Testis (tissue), 3 donors: ENCODE results near the gene TUBA4B. TPM values are rescaled to one million over a fixed set of nuclear protein-coding genes. Genes with fewer than 3 reads are reported as not detected.
"Not testable (repeated sequence)": the region's sequence is repeated elsewhere in the genome, so short reads cannot be mapped to it uniquely, and the experiment has no call there.

ENCODE experiments used
- DNase-seq: peaks from one replicate; pipeline ENCODE4 v3.0.0-alpha.2; 2019
- H3K27ac ChIP-seq, 2 donors: fragments of 200-600 bp; sonication (generic); one replicate each; pipeline ENCODE4 v1.5.1; 2019
- H3K27me3 ChIP-seq: fragments of 200-600 bp; sonication (generic); one replicate; pipeline ENCODE4 v1.5.1; 2019
- H3K36me3 ChIP-seq: fragments of 200-600 bp; sonication (generic); one replicate; pipeline ENCODE4 v1.5.1; 2017; ENCODE audit warnings: low read depth; ENCODE audit errors: missing control alignments
- H3K4me1 ChIP-seq: fragments of 200-600 bp; sonication (generic); one replicate; pipeline ENCODE4 v1.5.1; 2019
- H3K4me3 ChIP-seq, 2 donors: fragments of 200-600 bp; sonication (generic); one replicate each; pipeline ENCODE4 v1.5.1; 2017 to 2019
- H3K9me3 ChIP-seq: fragments of 200-600 bp; sonication (generic); one replicate; pipeline ENCODE4 v1.5.1; 2017
- POLR2A ChIP-seq: fragments of 450-650 bp; IDR thresholded peaks from one replicate; pipeline ENCODE4 v1.6.1; 2017; ENCODE audit warnings: antibody characterized with exemption, mild to moderate bottlenecking, moderate library complexity
- WGBS, 2 donors: methylation state at CpG; one replicate each; pipeline ENCODE4 v1.1.5; 2018; 5-methylcytosine and 5-hydroxymethylcytosine counted together
- intact Hi-C: fragments of 100-400 bp; cut with DNase I; formaldehyde crosslinking; loops from one replicate; pipeline ENCODE4 v1.15.1; 2023; ENCODE audit warnings: low total_unique reads
- microRNA counts, 2 donors: library from miRNA; unstranded; fragments of <30 nt; microRNA quantifications; one replicate each; lab custom pipeline; 2016
- microRNA-seq, 2 donors: library from miRNA; unstranded; fragments of <30 nt; microRNA quantifications; one replicate each; pipeline ENCODE4, GENCODE V29; 2016; ENCODE audit warnings: borderline number of aligned reads in 2 of 2, borderline replicate concordance in 1 of 2
- polyA plus RNA-seq: library from polyadenylated mRNA; stranded (reverse); fragments of 350-450 nt; fragmentation: Illumina TruSeq; extraction: RNeasy Lipid Tissue Mini Kit (QIAGEN cat#74804); gene quantifications from one replicate; pipeline ENCODE4 v1.2.3, GENCODE V29; 2014; ENCODE audit warnings: low read depth, low replicate concordance; ENCODE audit not compliant: insufficient read depth
- small RNA-seq, 2 donors: library from RNA; depleted of rRNA; stranded (forward); fragments of <200 nt; gene quantifications; one replicate each; pipeline ENCODE3, GENCODE V24; 2016
- total RNA-seq, 2 donors: library from RNA; depleted of rRNA; stranded (reverse); fragments of >200 nt; gene quantifications; one replicate each; pipeline ENCODE4 v1.2.3, GENCODE V29; 2016
- TF ChIP-seq, protein P1 (sequence below), 3 experiments: fragments of 450-650 bp in 2 of 3; fragments of 200-600 bp in 1 of 3; sonication (generic) in 1 of 3; IDR thresholded peaks; one replicate each; pipeline ENCODE4 v1.5.1; 2016 to 2019; ENCODE audit warnings: antibody characterized with exemption in 3 of 3, mild to moderate bottlenecking in 2 of 3, moderate library complexity in 1 of 3

TUBA4B gene
- total and polyA plus RNA-seq, 3 donors from 2014 or later, result 0.25 to 1.6 TPM; not detected in 1

DNA sequence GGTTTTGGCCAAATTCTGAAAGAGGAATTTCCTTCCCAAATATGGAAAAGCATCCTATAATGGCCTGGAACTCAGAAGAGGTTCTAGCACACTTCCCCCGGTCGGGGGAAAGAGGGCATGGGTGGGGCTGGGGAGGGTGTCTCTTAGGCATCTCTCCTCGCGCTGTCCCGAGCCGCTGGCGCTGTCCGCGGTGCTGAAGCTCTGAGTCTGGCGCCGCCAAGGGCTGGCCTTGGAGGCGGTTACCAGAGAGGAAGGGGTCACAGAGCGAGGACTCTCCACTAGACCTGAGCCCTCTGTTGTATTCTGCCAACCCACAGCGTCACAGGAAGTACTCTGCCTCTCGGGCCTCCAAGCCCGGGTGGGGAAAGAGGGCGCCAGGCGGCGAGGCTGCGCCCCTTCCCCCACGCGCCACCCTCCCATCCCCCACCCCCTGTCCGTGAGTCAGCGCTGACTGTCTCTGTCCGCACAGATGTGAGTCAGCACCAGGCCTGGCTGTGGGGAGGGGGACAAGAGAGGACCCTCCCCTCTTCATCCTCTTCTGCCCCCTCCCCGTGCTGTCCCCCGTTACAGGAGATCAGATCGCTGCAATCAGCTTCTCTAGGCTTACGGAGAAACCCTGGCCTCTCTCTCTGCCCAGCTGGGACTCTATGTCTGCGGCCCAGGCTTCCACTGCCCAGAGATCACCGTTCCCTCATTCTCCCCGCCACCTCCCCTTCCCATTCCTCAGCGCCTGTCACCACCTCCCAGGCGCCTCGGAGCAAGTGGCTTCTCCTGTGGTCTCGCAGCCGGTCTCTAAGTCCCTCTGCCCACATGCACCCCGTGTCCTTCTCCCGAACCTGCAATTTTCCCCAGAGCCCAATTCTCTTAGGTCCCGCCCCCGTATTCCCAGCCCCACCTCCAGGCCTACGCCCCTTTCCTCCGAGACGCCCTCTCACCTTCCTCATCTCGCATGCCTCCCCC lies 55.4 kb downstream of the TUBA4B start:
- Histone ChIP-seq H3K27ac (no peak overlapping the region), H3K4me3 (peak overlapping the region in 1 of 2 donors; percentile 17), H3K4me1 (no peaks in the 10 kb centered on the region), H3K36me3 (no peaks in the 10 kb centered on the region), H3K27me3 (no peaks in the 10 kb centered on the region), H3K9me3 (no peaks in the 10 kb centered on the region)
- WGBS, 2 donors, result 1 to 3% methylated on average over 22 to 45 of the region's 45 CpGs
- TF ChIP-seq POLR2A, result no peak
- TF ChIP-seq, protein P1, sequence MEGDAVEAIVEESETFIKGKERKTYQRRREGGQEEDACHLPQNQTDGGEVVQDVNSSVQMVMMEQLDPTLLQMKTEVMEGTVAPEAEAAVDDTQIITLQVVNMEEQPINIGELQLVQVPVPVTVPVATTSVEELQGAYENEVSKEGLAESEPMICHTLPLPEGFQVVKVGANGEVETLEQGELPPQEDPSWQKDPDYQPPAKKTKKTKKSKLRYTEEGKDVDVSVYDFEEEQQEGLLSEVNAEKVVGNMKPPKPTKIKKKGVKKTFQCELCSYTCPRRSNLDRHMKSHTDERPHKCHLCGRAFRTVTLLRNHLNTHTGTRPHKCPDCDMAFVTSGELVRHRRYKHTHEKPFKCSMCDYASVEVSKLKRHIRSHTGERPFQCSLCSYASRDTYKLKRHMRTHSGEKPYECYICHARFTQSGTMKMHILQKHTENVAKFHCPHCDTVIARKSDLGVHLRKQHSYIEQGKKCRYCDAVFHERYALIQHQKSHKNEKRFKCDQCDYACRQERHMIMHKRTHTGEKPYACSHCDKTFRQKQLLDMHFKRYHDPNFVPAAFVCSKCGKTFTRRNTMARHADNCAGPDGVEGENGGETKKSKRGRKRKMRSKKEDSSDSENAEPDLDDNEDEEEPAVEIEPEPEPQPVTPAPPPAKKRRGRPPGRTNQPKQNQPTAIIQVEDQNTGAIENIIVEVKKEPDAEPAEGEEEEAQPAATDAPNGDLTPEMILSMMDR (IDR thresholded peaks at IDR 0.05), result no peak
- peak; percentile 76 for DNase-seq
- intact Hi-C loops, result no loop called here

DNA sequence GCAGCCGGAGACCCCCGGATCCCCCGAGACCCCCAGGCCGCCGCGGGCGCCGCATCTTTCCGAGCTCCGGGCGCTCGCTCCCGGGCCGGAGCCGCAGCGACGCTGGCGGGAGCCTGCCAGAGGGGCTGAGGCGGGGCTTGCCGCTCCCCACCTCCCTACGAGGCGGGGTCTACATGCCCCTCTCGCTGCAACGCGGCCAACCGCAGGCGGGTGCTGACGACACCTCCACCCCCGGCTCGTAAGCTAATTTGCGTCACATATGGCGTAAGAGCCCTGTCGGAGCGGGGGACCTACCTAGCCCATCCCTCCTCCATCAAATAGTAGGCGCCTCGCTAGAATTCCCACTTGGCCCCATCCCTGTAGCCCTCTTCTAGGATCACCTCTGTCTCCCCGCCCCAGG lies 56.2 kb downstream of the TUBA4B start, which contains the start of gene PTPRN:
TSS of gene PTPRN (minus strand) at position 124 of the 400 bp plus-strand sequence. CDS start at position 55, 69 bp downstream.
- peak within 1 kb of the TSS in 1 of 2 donors; percentile 17 for H3K4me3 ChIP-seq
- H3K9me3 ChIP-seq, result no peaks in the 10 kb centered on the region
- H3K36me3 ChIP-seq, result no peaks in the 10 kb centered on the region
- no peak within 1 kb of the TSS for H3K27ac ChIP-seq
- H3K27me3 ChIP-seq, result no peaks in the 10 kb centered on the region
- WGBS, 2 donors, result 2 to 5% methylated on average over 7 to 17 of the region's 37 CpGs
- DNase-seq, result no peak
- TF ChIP-seq POLR2A, result no peak
- no peaks in the 10 kb centered on the region for H3K4me1 ChIP-seq
- intact Hi-C loops, result no loop called here

GRCh38 chr2:219312683-219313263 lies 59.7 kb downstream of the TUBA4B start:
- H3K36me3 ChIP-seq, H3K9me3 ChIP-seq, H3K4me1 ChIP-seq, H3K27ac ChIP-seq, DNase-seq, H3K27me3 ChIP-seq, intact Hi-C loops: not testable (repeated sequence)
- WGBS, 2 donors, result 67 to 68% methylated on average over 8 to 43 of the region's 49 CpGs
- H3K4me3 ChIP-seq, result peak overlapping the region; percentile 31 to 52

- Histone ChIP-seq H3K27ac (no peak overlapping the region), H3K4me3 (no peak overlapping the region), H3K4me1 (no peaks in the 10 kb centered on the region), H3K27me3 (no peaks in the 10 kb centered on the region), H3K36me3 (no peaks in the 10 kb centered on the region), H3K9me3 (no peaks in the 10 kb centered on the region)
- intact Hi-C loops, result no loop called here
- no peak for TF ChIP-seq POLR2A
- TF ChIP-seq, protein P1 (IDR thresholded peaks at IDR 0.05), result no peak
- no peak for DNase-seq
- WGBS, 2 donors, result 66 to 73% methylated on average over 16 of the region's 16 CpGs
These were observed 61.9 kb downstream of the TUBA4B start for GRCh38 chr2:219314804-219315468.

MicroRNAs within 50 kb of the gene (microRNA counts, 767-probe panel; counts per million panel counts)
- microRNA hsa-miR-153 (lab: Ali Mortazavi, UCI), result 0 to 152 counts per million in 2 donors

Small RNAs within 50 kb of the gene (microRNA-seq; reads per million reads assigned to microRNA genes)
- gene MIR153-1, result 0 reads per million in 2 donors

Small RNAs within 50 kb of the gene (small RNA-seq; reads per million reads assigned to genes)
- 0 to 0.38 reads per million in 2 donors for gene MIR153-1

Other genes with a start within 250 kb of the TUBA4B start
- 10 to 100 TPM; 15.5 to 23.7 TPM for gene CFAP65, start 211.7 kb upstream of the TUBA4B start, total RNA-seq
- gene CFAP65, start 211.7 kb upstream of the TUBA4B start, polyA plus RNA-seq, result 42.9 TPM
- gene IHH, start 192.3 kb upstream of the TUBA4B start, total RNA-seq, result under 1 TPM; 0.19 to 0.39 TPM
- 1.1 TPM for gene IHH, start 192.3 kb upstream of the TUBA4B start, polyA plus RNA-seq
- 10 to 100 TPM; 33.4 to 38.5 TPM for gene NHEJ1, start 92.4 kb upstream of the TUBA4B start, total RNA-seq
- gene NHEJ1, start 92.4 kb upstream of the TUBA4B start, polyA plus RNA-seq, result 67.0 TPM
- gene SLC23A3, start 83.2 kb upstream of the TUBA4B start, total RNA-seq, result under 1 TPM; 0.39 to 0.56 TPM
- 0.42 TPM for gene SLC23A3, start 83.2 kb upstream of the TUBA4B start, polyA plus RNA-seq
- 10 to 100 TPM; 38.3 to 60.5 TPM for gene CNPPD1, start 76.3 kb upstream of the TUBA4B start, total RNA-seq
- 68.0 TPM for gene CNPPD1, start 76.3 kb upstream of the TUBA4B start, polyA plus RNA-seq
- gene RETREG2, start 75.0 kb upstream of the TUBA4B start, total RNA-seq, result 100 to 1,000 TPM; 135 to 138 TPM
- 441 TPM for gene RETREG2, start 75.0 kb upstream of the TUBA4B start, polyA plus RNA-seq
- gene ZFAND2B, start 46.5 kb upstream of the TUBA4B start, total RNA-seq, result 10 to 100 TPM; 34.3 to 41.3 TPM
- gene ZFAND2B, start 46.5 kb upstream of the TUBA4B start, polyA plus RNA-seq, result 27.0 TPM
- gene ABCB6, start 34.3 kb upstream of the TUBA4B start, total RNA-seq, result 10 to 100 TPM; 43.8 to 47.0 TPM
- gene ABCB6, start 34.3 kb upstream of the TUBA4B start, polyA plus RNA-seq, result 94.8 TPM
- 100 to 1,000 TPM; 115 to 125 TPM for gene ATG9A, start 23.6 kb upstream of the TUBA4B start, total RNA-seq
- 207 TPM for gene ATG9A, start 23.6 kb upstream of the TUBA4B start, polyA plus RNA-seq
- 10 to 100 TPM; 50.9 to 56.4 TPM for gene ANKZF1, start 23.4 kb upstream of the TUBA4B start, total RNA-seq
- gene ANKZF1, start 23.4 kb upstream of the TUBA4B start, polyA plus RNA-seq, result 27.9 TPM
- gene GLB1L, start 7.8 kb upstream of the TUBA4B start, total RNA-seq, result 100 to 1,000 TPM in 1 of 2 donors, 10 to 100 TPM in 1; 70.9 to 109 TPM
- 224 TPM for gene GLB1L, start 7.8 kb upstream of the TUBA4B start, polyA plus RNA-seq
- 10 to 100 TPM; 29.1 to 32.6 TPM for gene STK16, start 7.8 kb upstream of the TUBA4B start, total RNA-seq
- gene STK16, start 7.8 kb upstream of the TUBA4B start, polyA plus RNA-seq, result 63.0 TPM
- 10 to 100 TPM; 27.0 to 47.6 TPM for gene TUBA4A, start 675 bp downstream of the TUBA4B start, total RNA-seq
- gene TUBA4A, start 675 bp downstream of the TUBA4B start, polyA plus RNA-seq, result 90.0 TPM
- gene DNAJB2, start 26.1 kb downstream of the TUBA4B start, total RNA-seq, result 100 to 1,000 TPM; 139 to 149 TPM
- gene DNAJB2, start 26.1 kb downstream of the TUBA4B start, polyA plus RNA-seq, result 152 TPM
- gene PTPRN, start 56.2 kb downstream of the TUBA4B start, total RNA-seq, result 1 to 10 TPM; 3.5 to 6.0 TPM
- 1.7 TPM for gene PTPRN, start 56.2 kb downstream of the TUBA4B start, polyA plus RNA-seq
- gene RESP18, start 79.5 kb downstream of the TUBA4B start, total RNA-seq, result under 1 TPM in 1 of 2 donors, not detected in 1; 0.71 TPM
- 1.4 TPM for gene RESP18, start 79.5 kb downstream of the TUBA4B start, polyA plus RNA-seq
- gene DNPEP, start 134.7 kb downstream of the TUBA4B start, total RNA-seq, result 10 to 100 TPM; 84.8 to 90.2 TPM
- 145 TPM for gene DNPEP, start 134.7 kb downstream of the TUBA4B start, polyA plus RNA-seq
- 10 to 100 TPM; 17.6 to 33.3 TPM for gene DES, start 165.1 kb downstream of the TUBA4B start, total RNA-seq
- gene DES, start 165.1 kb downstream of the TUBA4B start, polyA plus RNA-seq, result 199 TPM
- gene SPEG, start 181.6 kb downstream of the TUBA4B start, total RNA-seq, result 10 to 100 TPM; 23.0 to 24.3 TPM
- gene SPEG, start 181.6 kb downstream of the TUBA4B start, polyA plus RNA-seq, result 16.0 TPM
- 10 to 100 TPM; 24.6 to 28.3 TPM for gene GMPPA, start 245.6 kb downstream of the TUBA4B start, total RNA-seq
- gene GMPPA, start 245.6 kb downstream of the TUBA4B start, polyA plus RNA-seq, result 19.6 TPM